ENCODE measurements around the gene KCNIP2. TPM values are rescaled to one million over a fixed set of nuclear protein-coding genes. Genes with fewer than 3 reads are reported as not detected.

KCNIP2 gene
- total and polyA plus RNA-seq, 2 of the 13 experiments (the other 11 are each of a cell fraction or from before 2014, with no cell fraction given), result 0.42 to 0.70 TPM

DNA sequence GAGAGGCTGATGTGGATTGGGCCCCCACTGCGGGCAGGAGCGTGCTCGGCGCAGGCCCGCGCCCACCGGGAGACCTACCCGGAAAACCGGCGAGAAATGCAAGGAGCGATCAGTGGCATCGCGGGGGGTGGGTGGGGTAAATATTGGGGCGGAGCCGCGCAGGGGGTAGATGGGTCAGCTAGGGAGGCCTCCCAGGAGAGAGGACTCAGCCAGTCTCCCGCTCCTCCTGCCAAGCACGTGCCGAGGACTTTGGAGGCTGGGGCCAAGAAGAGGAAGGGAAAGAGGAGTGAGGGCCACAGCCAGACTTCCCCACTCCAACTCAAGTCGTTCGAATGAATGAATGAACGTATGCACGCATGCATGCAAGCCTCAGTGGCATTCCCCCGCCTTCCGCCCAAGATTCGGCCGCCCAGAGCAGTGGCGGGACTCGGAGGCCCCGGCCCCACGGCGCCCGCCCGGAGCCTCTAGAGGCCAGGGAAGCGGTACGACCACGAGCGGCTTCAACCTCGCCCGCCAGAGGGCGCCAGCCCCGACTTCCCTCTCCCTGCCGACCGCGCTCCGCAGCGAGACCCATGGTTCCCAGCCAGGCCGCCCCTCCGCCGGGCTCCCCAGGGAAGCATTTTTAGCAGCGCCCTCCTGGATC lies 63.9 kb downstream of the KCNIP2 start (continued):
- TF ChIP-seq, protein P1, sequence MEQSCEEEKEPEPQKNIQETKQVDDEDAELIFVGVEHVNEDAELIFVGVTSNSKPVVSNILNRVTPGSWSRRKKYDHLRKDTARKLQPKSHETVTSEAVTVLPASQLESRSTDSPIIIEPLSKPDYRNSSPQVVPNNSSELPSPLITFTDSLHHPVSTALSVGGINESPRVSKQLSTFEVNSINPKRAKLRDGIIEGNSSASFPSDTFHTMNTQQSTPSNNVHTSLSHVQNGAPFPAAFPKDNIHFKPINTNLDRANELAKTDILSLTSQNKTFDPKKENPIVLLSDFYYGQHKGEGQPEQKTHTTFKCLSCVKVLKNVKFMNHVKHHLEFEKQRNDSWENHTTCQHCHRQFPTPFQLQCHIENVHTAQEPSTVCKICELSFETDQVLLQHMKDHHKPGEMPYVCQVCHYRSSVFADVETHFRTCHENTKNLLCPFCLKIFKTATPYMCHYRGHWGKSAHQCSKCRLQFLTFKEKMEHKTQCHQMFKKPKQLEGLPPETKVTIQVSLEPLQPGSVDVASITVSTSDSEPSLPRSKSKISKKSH (CRISPR knock-in tag; IDR thresholded peaks at IDR 0.05; ENCODE audit: borderline replicate concordance), result no peak
- TF ChIP-seq, protein P2, sequence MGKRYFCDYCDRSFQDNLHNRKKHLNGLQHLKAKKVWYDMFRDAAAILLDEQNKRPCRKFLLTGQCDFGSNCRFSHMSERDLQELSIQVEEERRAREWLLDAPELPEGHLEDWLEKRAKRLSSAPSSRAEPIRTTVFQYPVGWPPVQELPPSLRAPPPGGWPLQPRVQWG (CRISPR knock-in tag; IDR thresholded peaks at IDR 0.05; ENCODE audit: borderline replicate concordance, low read depth), result no peak
- no peak for TF ChIP-seq JUND (CRISPR knock-in tag; IDR thresholded peaks at IDR 0.05)
- TF ChIP-seq RXRB (CRISPR knock-in tag; IDR thresholded peaks at IDR 0.05; ENCODE audit: borderline replicate concordance), result no peak
- TF ChIP-seq, protein P3, sequence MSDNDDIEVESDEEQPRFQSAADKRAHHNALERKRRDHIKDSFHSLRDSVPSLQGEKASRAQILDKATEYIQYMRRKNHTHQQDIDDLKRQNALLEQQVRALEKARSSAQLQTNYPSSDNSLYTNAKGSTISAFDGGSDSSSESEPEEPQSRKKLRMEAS (IDR thresholded peaks at IDR 0.05), result 0 out of 2 replicates have a peak, but pooled peaks have one; percentile 21
- no peak for TF ChIP-seq ZNF878 (CRISPR knock-in tag; IDR thresholded peaks at IDR 0.05)
- TF ChIP-seq MTF1 (CRISPR knock-in tag; IDR thresholded peaks at IDR 0.05), result no peak
- TF ChIP-seq STAG1 (CRISPR knock-in tag; IDR thresholded peaks at IDR 0.05), result peak; percentile 27
- no peak for TF ChIP-seq ZNF562 (CRISPR knock-in tag; IDR thresholded peaks at IDR 0.05; ENCODE audit: borderline replicate concordance)
- TF ChIP-seq, protein P4, sequence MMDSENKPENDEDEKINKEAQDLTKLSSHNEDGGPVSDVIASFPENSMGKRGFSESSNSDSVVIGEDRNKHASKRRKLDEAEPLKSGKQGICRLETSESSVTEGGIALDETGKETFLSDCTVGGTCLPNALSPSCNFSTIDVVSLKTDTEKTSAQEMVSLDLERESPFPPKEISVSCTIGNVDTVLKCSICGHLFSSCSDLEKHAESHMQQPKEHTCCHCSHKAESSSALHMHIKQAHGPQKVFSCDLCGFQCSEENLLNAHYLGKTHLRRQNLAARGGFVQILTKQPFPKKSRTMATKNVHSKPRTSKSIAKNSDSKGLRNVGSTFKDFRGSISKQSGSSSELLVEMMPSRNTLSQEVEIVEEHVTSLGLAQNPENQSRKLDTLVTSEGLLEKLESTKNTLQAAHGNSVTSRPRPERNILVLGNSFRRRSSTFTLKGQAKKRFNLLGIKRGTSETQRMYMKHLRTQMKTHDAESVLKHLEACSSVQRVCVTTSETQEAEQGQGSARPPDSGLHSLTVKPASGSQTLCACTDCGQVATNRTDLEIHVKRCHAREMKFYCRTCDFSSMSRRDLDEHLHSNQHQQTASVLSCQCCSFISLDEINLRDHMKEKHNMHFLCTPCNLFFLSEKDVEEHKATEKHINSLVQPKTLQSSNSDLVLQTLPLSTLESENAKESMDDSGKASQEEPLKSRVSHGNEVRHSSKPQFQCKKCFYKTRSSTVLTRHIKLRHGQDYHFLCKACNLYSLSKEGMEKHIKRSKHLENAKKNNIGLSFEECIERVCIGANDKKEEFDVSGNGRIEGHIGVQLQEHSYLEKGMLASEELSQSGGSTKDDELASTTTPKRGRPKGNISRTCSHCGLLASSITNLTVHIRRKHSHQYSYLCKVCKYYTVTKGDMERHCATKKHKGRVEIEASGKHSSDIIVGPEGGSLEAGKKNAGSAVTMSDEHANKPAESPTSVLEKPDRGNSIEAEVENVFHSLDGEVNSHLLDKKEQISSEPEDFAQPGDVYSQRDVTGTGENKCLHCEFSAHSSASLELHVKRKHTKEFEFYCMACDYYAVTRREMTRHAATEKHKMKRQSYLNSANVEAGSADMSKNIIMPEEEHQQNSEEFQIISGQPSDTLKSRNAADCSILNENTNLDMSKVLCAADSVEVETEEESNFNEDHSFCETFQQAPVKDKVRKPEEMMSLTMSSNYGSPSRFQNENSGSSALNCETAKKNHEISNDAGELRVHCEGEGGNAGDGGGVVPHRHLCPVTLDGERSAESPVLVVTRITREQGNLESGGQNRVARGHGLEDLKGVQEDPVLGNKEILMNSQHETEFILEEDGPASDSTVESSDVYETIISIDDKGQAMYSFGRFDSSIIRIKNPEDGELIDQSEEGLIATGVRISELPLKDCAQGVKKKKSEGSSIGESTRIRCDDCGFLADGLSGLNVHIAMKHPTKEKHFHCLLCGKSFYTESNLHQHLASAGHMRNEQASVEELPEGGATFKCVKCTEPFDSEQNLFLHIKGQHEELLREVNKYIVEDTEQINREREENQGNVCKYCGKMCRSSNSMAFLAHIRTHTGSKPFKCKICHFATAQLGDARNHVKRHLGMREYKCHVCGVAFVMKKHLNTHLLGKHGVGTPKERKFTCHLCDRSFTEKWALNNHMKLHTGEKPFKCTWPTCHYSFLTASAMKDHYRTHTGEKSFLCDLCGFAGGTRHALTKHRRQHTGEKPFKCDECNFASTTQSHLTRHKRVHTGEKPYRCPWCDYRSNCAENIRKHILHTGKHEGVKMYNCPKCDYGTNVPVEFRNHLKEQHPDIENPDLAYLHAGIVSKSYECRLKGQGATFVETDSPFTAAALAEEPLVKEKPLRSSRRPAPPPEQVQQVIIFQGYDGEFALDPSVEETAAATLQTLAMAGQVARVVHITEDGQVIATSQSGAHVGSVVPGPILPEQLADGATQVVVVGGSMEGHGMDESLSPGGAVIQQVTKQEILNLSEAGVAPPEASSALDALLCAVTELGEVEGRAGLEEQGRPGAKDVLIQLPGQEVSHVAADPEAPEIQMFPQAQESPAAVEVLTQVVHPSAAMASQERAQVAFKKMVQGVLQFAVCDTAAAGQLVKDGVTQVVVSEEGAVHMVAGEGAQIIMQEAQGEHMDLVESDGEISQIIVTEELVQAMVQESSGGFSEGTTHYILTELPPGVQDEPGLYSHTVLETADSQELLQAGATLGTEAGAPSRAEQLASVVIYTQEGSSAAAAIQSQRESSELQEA (CRISPR knock-in tag; IDR thresholded peaks at IDR 0.05; ENCODE audit: not compliant biosample characterization), result no peak
- no peak for TF ChIP-seq ZSCAN30 (CRISPR knock-in tag; IDR thresholded peaks at IDR 0.05)
- no peak for TF ChIP-seq SALL2 (CRISPR knock-in tag; IDR thresholded peaks at IDR 0.05)
- TF ChIP-seq HOXA3 (CRISPR knock-in tag; IDR thresholded peaks at IDR 0.05), result peak; percentile 64; the same call in 1 of the 2 replicates
- no peak for TF ChIP-seq HMG20B (CRISPR knock-in tag; conservative IDR thresholded peaks at IDR 0.05)
- no peak for TF ChIP-seq ISX (CRISPR knock-in tag; conservative IDR thresholded peaks at IDR 0.05)
- no peak for TF ChIP-seq KLF12 (CRISPR knock-in tag; IDR thresholded peaks at IDR 0.05; ENCODE audit: borderline replicate concordance)
- TF ChIP-seq ZNF24 (IDR thresholded peaks at IDR 0.05), result no peak
- no peak for TF ChIP-seq ZNF670 (CRISPR knock-in tag; IDR thresholded peaks at IDR 0.05; ENCODE audit: borderline replicate concordance)
- peak; percentile 30; the same call in 1 of the 2 replicates for TF ChIP-seq ZFY (CRISPR knock-in tag; IDR thresholded peaks at IDR 0.05)
